Testis (tissue), 3 donors: Measurements from ENCODE around the gene NDRG4. TPM values are rescaled to one million over a fixed set of nuclear protein-coding genes. Genes with fewer than 3 reads are reported as not detected.

Source experiments
- DNase-seq: peaks from one replicate; pipeline ENCODE4 v3.0.0-alpha.2; 2019
- H3K27ac ChIP-seq, 2 donors: fragments of 200-600 bp; sonication (generic); one replicate each; pipeline ENCODE4 v1.5.1; 2019
- H3K27me3 ChIP-seq: fragments of 200-600 bp; sonication (generic); one replicate; pipeline ENCODE4 v1.5.1; 2019
- H3K36me3 ChIP-seq: fragments of 200-600 bp; sonication (generic); one replicate; pipeline ENCODE4 v1.5.1; 2017; ENCODE audit warnings: low read depth; ENCODE audit errors: missing control alignments
- H3K4me1 ChIP-seq: fragments of 200-600 bp; sonication (generic); one replicate; pipeline ENCODE4 v1.5.1; 2019
- H3K4me3 ChIP-seq, 2 donors: fragments of 200-600 bp; sonication (generic); one replicate each; pipeline ENCODE4 v1.5.1; 2017 to 2019
- H3K9me3 ChIP-seq: fragments of 200-600 bp; sonication (generic); one replicate; pipeline ENCODE4 v1.5.1; 2017
- POLR2A ChIP-seq: fragments of 450-650 bp; IDR thresholded peaks from one replicate; pipeline ENCODE4 v1.6.1; 2017; ENCODE audit warnings: antibody characterized with exemption, mild to moderate bottlenecking, moderate library complexity
- WGBS, 2 donors: methylation state at CpG; one replicate each; pipeline ENCODE4 v1.1.5; 2018; 5-methylcytosine and 5-hydroxymethylcytosine counted together
- intact Hi-C: fragments of 100-400 bp; cut with DNase I; formaldehyde crosslinking; loops from one replicate; pipeline ENCODE4 v1.15.1; 2023; ENCODE audit warnings: low total_unique reads
- polyA plus RNA-seq: library from polyadenylated mRNA; stranded (reverse); fragments of 350-450 nt; fragmentation: Illumina TruSeq; extraction: RNeasy Lipid Tissue Mini Kit (QIAGEN cat#74804); gene quantifications from one replicate; pipeline ENCODE4 v1.2.3, GENCODE V29; 2014; ENCODE audit warnings: low read depth, low replicate concordance; ENCODE audit not compliant: insufficient read depth
- total RNA-seq, 2 donors: library from RNA; depleted of rRNA; stranded (reverse); fragments of >200 nt; gene quantifications; one replicate each; pipeline ENCODE4 v1.2.3, GENCODE V29; 2016
- TF ChIP-seq, protein P1 (sequence below), 3 experiments: fragments of 450-650 bp in 2 of 3; fragments of 200-600 bp in 1 of 3; sonication (generic) in 1 of 3; IDR thresholded peaks; one replicate each; pipeline ENCODE4 v1.5.1; 2016 to 2019; ENCODE audit warnings: antibody characterized with exemption in 3 of 3, mild to moderate bottlenecking in 2 of 3, moderate library complexity in 1 of 3

NDRG4 gene
- total and polyA plus RNA-seq, 3 donors from 2014 or later: 142 to 444 (median 375) TPM

GRCh38 chr16:58464047-58464915 is 35.7 kb upstream of the NDRG4 start:
- TF ChIP-seq, protein P1, sequence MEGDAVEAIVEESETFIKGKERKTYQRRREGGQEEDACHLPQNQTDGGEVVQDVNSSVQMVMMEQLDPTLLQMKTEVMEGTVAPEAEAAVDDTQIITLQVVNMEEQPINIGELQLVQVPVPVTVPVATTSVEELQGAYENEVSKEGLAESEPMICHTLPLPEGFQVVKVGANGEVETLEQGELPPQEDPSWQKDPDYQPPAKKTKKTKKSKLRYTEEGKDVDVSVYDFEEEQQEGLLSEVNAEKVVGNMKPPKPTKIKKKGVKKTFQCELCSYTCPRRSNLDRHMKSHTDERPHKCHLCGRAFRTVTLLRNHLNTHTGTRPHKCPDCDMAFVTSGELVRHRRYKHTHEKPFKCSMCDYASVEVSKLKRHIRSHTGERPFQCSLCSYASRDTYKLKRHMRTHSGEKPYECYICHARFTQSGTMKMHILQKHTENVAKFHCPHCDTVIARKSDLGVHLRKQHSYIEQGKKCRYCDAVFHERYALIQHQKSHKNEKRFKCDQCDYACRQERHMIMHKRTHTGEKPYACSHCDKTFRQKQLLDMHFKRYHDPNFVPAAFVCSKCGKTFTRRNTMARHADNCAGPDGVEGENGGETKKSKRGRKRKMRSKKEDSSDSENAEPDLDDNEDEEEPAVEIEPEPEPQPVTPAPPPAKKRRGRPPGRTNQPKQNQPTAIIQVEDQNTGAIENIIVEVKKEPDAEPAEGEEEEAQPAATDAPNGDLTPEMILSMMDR (IDR thresholded peaks at IDR 0.05): no peak
- no peak for TF ChIP-seq POLR2A
- Histone ChIP-seq H3K4me3 (peak overlapping the region; percentile 66 to 83), H3K4me1 (peaks cover 8% of the 10 kb centered on the region), H3K27me3 (no peaks in the 10 kb centered on the region), H3K27ac (peak overlapping the region; percentile 80 to 89), H3K36me3 (no peaks in the 10 kb centered on the region), H3K9me3 (no peaks in the 10 kb centered on the region)
- 1 to 3% methylated on average over 6 to 82 of the region's 86 CpGs for WGBS, 2 donors
- no peak for DNase-seq
- intact Hi-C loops: no loop called here

GRCh38 chr16:58464916-58465731 is 34.8 kb upstream of the NDRG4 start:
- no peaks in the 10 kb centered on the region for H3K27me3 ChIP-seq

DNA sequence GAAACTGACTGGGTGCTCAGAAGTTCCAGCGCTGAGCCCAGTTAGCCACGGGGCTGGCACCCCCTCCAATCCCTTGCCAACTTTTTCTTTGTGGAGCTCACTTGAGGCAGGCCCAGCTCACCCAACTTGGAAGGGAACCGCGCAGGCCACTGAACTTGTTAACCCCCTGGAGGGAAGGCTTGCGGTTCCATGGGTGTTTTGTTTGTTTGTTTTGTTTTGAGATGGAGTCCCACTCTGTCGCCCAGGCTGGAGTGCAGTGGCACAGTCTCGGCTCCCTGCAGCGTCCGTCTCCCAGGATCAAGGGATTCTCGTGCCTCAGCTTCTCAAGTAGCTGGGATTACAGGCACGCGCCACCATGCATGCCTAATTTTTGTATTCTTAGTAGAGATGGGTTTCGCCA is 34.1 kb upstream of the NDRG4 start:
- intact Hi-C loops: no loop called here
- no peaks in the 10 kb centered on the region for H3K36me3 ChIP-seq
- TF ChIP-seq, protein P1 (IDR thresholded peaks at IDR 0.05): no peak
- TF ChIP-seq POLR2A: no peak
- peak overlapping the region; percentile 80 to 89 for H3K27ac ChIP-seq
- H3K4me3 ChIP-seq: peak overlapping the region; percentile 66 to 83
- no peaks in the 10 kb centered on the region for H3K27me3 ChIP-seq
- WGBS, 2 donors: 47 to 62% methylated on average over 12 to 13 of the region's 13 CpGs
- no peaks in the 10 kb centered on the region for H3K9me3 ChIP-seq
- no peak for DNase-seq
- H3K4me1 ChIP-seq: peaks cover 8% of the 10 kb centered on the region

More at GRCh38 chr16:58464916-58465731, 34.8 kb upstream of the NDRG4 start:
- intact Hi-C loops: no loop called here
- Histone ChIP-seq H3K4me3 (peak overlapping the region; percentile 66 to 83), H3K27ac (peak overlapping the region; percentile 80 to 89), H3K36me3 (no peaks in the 10 kb centered on the region), H3K9me3 (no peaks in the 10 kb centered on the region), H3K4me1 (peaks cover 8% of the 10 kb centered on the region)
- WGBS, 2 donors: 7 to 10% methylated on average over 23 to 24 of the region's 24 CpGs
- DNase-seq: peak; percentile 48
- no peak for TF ChIP-seq POLR2A
- TF ChIP-seq, protein P1 (IDR thresholded peaks at IDR 0.05): no peak

DNA sequence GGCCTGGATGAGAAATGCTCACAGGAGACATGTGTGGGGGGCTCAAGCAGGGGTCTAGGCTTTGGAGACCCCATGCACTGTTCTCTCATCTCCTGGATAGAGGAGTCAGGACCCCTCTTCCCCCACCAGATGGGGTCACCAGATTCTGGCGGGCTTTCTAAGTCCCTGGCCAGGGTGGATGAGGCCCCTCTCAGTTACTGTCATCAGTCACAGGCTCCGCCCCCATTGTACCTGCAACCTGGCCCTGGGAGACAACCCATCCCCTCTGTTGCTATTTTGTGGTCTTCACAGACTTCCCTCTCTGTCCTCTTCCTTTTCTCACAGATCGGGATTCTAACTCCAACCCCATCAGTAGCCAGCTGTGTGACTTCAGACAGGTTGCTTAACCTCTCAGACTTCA is 33.5 kb upstream of the NDRG4 start:
- no peaks in the 10 kb centered on the region for H3K36me3 ChIP-seq
- no peak overlapping the region for H3K4me3 ChIP-seq
- H3K4me1 ChIP-seq: peaks cover 8% of the 10 kb centered on the region
- no peaks in the 10 kb centered on the region for H3K9me3 ChIP-seq
- H3K27me3 ChIP-seq: no peaks in the 10 kb centered on the region
- peak overlapping the region; percentile 41 to 89 for H3K27ac ChIP-seq
- TF ChIP-seq, protein P1 (IDR thresholded peaks at IDR 0.05): no peak
- no peak for TF ChIP-seq POLR2A
- 80 to 84% methylated on average over 1 to 3 of the region's 3 CpGs for WGBS, 2 donors
- intact Hi-C loops: no loop called here
- no peak for DNase-seq
